ENCODE data around the gene ANXA7. TPM values are rescaled to one million over a fixed set of nuclear protein-coding genes. Genes with fewer than 3 reads are reported as not detected.

The ANXA7 gene
- polyA plus RNA-seq, 1 donor from 2014 or later = 23.9 TPM

GRCh38 chr10:73376679-73377078 lies 37.2 kb downstream of the ANXA7 start:
- H3K4me2 ChIP-seq (ENCODE audit: low read length) = no peak overlapping the region
- H3K36me3 ChIP-seq (ENCODE audit: insufficient read depth, low read length) = no peaks in the 10 kb centered on the region

GRCh38 chr10:73368238-73368637 lies 45.6 kb downstream of the ANXA7 start:
- Histone ChIP-seq H2AFZ (ENCODE audit: low read depth, low read length) (no peak overlapping the region), H3K9ac (ENCODE audit: low read length) (no peak overlapping the region), H3K9me2 (ENCODE audit: insufficient read depth, low read length) (no peaks in the 10 kb centered on the region), H3K27ac (ENCODE audit: low read length) (no peak overlapping the region), H3K36me3 (ENCODE audit: insufficient read depth, low read length) (no peaks in the 10 kb centered on the region), H4K20me1 (ENCODE audit: insufficient read depth) (no peaks in the 10 kb centered on the region), H3K4me3 (ENCODE audit: low read length) (no peak overlapping the region), H3K9me3 (ENCODE audit: low read length) (no peaks in the 10 kb centered on the region), H3K4me2 (ENCODE audit: low read length) (no peak overlapping the region), H3K79me2 (replicated peaks; ENCODE audit: insufficient read depth, low read length) (no peaks in the 10 kb centered on the region), H3K27me3 (ENCODE audit: insufficient read depth, low read depth, low read length) (no peaks in the 10 kb centered on the region), H3F3A (ENCODE audit: insufficient read depth, low read length, poor library complexity, severe bottlenecking) (no peaks in the 10 kb centered on the region)
- TF ChIP-seq MXI1 (conservative IDR thresholded peaks at IDR 0.05; ENCODE audit: poor library complexity, severe bottlenecking) (no peak), SMC3 (conservative IDR thresholded peaks at IDR 0.05; ENCODE audit: poor library complexity) (no peak), REST (IDR thresholded peaks at IDR 0.05; ENCODE audit: borderline replicate concordance) (no peak), EP300 (conservative IDR thresholded peaks at IDR 0.05; ENCODE audit: poor library complexity, severe bottlenecking) (no peak), POLR2AphosphoS5 (IDR thresholded peaks at IDR 0.05) (no peak), EZH2 (IDR thresholded peaks at IDR 0.05; ENCODE audit: borderline replicate concordance, insufficient read depth, low read length, poor library complexity, severe bottlenecking) (no peak), TAF1 (IDR thresholded peaks at IDR 0.05; ENCODE audit: low read depth) (no peak), RAD21 (conservative IDR thresholded peaks at IDR 0.05) (no peak), CTCF (IDR thresholded peaks at IDR 0.05; ENCODE audit: poor library complexity, severe bottlenecking) (no peak)

More at GRCh38 chr10:73376679-73377078, 37.2 kb downstream of the ANXA7 start:
- H3K4me3 ChIP-seq (ENCODE audit: low read length) = no peak overlapping the region
- H4K20me1 ChIP-seq (ENCODE audit: insufficient read depth) = no peaks in the 10 kb centered on the region
- H2AFZ ChIP-seq (ENCODE audit: low read depth, low read length) = no peak overlapping the region
- TF ChIP-seq EP300 (conservative IDR thresholded peaks at IDR 0.05; ENCODE audit: poor library complexity, severe bottlenecking) (no peak), POLR2AphosphoS5 (IDR thresholded peaks at IDR 0.05) (no peak)
- H3K9ac ChIP-seq (ENCODE audit: low read length) = no peak overlapping the region
- no peaks in the 10 kb centered on the region for H3K79me2 ChIP-seq (replicated peaks; ENCODE audit: insufficient read depth, low read length)
- no peaks in the 10 kb centered on the region for H3F3A ChIP-seq (ENCODE audit: insufficient read depth, low read length, poor library complexity, severe bottlenecking)
- H3K9me2 ChIP-seq (ENCODE audit: insufficient read depth, low read length) = no peaks in the 10 kb centered on the region
- no peaks in the 10 kb centered on the region for H3K27me3 ChIP-seq (ENCODE audit: insufficient read depth, low read depth, low read length)
- no peaks in the 10 kb centered on the region for H3K9me3 ChIP-seq (ENCODE audit: low read length)
- no peak overlapping the region for H3K27ac ChIP-seq (ENCODE audit: low read length)
